ENCODE data around the gene SMIM38.

The SMIM38 gene

DNA sequence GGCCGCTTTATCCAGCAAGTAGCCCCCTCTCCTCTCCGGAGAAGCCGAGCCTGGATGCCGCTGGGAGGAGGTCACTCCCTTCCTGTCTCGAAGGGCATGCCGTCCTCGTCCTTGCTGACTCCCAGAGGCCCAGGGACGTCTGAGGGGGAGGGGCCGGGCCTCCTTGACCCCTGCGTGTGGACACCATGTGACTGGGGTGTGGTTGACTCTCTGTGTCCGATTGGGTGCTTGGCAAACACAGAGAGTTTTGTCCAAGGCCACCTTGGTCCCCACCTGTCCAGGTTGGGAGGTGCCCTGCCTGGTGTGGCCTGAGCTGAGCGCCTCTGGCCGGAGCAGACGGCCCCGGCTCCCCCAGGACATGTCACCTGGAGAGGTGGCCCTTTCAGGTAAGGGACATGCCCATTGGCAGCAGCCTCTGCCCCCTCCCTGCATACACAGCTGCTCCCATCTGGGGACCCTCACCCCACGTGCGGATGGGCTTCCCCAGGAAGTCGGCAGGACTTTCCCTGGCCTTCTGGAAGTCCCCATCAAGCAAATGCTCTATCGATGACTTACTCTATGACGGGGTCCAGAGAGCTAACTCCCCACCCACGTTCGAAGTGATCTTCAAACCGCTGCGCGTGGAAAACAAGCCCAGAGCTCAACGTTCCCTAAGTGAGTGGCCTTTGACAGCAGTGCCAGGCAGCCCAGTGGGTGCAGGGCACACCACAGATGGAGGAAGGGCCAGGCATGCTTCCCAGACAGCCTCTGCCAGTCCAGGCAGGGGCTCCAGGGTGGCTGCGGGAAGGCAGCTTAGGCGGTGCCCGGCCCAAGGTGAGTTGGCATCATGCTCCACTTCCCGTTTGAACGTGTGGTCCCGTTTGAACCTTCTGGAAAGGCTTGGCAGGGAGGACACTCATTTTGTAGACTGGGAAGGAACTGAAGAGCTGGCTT, at the start of gene SMIM38:
SMIM38 (plus strand) TSS at position 634 of the 933 bp plus-strand sequence. CDS start 1,912 bp downstream, outside the sequence.
- no peak for DNase-seq

DNA sequence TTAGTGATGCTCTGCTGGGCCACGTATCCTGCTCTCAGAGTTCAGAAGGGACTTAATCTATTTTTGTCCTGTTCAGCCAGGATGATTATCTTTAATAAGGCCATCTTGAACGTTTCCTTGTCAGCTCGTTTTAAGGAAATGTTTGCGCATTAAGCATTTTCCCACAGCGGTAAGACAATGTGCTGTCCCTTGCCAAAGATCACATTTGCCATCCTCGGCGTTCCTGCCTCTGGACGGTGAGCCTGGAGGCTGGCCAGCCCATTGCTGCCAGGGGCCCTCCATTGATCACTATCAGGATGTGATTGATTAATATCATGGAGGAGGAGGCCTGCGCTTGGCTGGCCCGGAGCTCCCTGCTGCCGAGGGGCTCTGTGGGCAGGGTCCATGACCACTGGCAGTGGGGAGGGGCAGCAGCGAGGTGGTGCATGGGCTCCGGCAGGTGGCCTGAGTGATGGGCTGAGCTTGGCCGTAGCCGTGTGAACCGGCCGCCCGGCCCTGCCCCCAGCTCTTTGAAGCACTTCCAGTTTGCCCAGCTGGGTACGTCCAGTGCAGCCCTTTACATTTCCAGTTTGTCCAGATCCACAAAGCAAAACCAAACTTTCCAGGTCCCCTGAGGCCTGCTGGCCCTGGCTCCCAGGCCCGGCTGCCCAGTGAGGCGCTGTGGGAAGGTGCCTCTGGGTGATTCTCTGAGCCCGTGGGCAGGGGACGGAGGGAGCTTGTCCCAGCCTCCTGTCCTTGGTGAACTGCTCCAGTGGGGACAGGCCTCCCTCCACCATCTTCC, 49.5 kb upstream of the SMIM38 start:
- DNase-seq: no peak

DNA sequence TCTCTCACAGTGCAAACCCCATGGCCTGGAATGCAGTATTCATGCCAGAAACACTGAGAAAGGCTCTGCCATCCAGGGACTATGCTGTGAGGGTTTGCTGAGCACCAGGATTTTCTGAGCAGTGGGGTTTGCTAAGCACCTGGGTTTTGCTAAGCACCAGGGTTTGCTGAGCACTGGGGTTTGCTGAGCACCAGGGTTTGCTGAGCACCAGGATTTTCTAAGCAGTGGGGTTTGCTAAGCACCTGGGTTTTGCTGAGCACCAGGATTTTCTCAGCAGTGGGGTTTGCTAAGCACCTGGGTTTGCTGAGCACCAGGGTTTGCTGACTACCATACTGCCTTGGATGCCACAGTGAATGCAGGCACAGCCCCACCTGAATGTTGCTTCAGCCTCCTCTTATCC, 48.3 kb upstream of the SMIM38 start:
- DNase-seq: no peak

DNA sequence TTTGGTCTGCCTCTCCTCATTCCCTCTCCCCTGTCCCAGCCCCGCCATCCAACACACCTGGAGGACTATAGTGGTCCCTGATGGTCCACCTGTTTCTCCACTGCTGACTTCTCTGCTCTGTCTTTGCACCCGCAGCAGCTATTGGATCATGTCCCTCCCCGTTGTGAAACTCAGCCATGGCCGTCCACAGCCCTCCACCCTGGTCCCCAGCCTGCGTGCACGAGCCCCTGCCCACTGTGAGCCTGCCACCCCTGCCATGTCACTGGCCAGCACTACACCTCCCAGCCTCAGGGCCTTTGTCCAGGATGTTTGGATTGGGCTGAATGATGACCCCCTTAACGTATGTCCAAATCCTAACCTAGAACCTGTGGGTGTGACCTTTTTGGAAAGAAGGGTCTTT, 47.7 kb upstream of the SMIM38 start:
- DNase-seq: no peak

DNA sequence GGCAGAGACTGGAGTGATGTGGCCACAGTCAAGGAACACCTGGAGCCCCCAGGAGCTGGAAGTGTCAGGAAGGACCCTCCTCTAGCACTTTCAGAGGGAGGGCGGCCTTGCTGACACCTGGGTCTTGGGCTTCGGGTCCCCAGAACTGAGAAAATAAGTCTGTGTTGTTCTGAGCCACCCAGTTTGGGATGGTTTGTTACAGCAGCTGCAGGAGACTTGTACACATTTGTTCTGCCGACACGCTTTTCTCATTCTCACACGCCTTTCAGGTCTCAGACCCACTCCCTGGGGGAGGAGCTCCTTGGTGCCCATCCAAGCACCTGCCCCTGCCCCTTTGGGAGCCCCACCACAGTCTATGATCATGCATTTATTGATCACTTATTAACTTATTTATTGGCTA, 47.2 kb upstream of the SMIM38 start:
- no peak for DNase-seq

DNA sequence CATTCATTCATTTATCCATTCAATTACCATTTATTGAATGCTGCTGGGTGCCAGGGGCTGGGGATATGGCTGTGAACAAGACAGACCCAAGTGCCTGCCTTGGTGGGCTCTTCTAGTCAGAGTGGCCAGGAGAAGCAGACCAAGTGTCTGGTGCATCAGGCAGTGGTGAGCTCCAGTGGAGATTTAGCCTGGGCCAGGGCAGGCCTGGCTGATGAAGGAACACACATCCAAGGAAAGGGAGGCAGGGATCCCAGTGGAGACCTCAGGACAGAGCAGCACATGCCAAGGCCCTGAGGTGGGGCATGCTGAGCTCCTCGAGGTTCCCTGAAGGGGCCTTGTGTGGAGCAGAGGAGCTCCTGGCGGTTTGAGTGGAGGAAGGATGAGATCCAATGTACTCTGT, 46.6 kb upstream of the SMIM38 start:
- no peak for DNase-seq

DNA sequence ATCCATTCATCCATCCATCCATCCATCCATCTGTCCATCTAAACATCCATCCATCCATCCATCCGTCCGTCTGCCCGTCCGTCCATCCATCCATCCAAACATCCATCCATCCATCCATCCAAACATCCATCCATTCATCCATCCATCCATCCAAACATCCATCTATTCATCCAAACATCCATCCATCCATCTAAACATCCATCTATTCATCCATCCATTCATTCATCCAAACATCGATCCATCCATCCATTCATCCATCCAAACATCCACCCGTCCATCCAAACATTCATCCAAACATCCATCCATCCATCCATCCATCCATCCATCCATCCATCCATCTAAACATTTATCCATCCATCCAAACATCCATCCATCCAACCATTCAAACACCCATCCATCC, 45.3 kb upstream of the SMIM38 start:
- no peak for DNase-seq

DNA sequence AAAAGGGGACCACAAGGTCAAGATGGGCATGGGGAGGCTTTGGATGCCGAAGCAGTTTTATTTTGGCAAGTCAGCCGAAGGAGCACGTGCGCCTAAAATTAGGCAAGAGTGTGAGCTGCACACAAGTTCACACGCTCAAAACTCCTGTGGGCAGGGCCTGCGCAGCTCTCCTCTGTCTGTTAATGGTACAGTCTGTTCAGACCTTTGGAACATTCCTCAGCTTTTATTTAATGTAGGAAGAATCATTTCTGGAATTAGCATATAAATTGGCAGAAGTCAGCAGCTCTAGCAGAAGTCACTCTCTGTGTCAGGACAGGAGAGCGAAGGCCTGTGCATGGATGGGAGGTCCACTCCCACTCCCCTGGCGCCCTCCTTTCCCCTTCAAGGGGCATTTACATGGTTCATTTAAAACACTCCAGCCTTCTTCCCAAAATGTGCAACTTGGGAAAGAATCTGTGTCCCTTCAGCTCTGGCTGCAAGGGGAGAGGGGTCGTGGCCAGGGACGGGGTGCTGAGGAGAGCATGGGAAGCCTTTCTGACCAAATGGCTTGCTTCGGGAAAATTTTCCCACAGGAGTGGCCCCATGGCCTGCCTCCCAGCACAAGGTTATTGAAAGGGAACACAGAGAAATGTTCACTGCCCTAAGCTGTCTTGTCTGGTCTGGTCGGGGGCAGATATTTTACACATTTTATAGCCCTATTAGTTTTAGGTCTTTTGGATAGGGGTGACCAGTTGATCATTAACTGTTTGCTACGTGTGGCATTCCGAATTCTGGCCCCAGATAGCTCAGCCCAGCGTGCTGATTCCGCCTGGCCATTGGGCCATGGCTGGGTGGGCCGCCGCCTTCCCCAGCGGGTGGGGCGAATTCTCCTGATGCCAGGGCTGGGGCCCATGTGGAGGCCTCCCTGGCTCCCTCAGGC, 43.9 kb upstream of the SMIM38 start:
- no peak for DNase-seq

DNA sequence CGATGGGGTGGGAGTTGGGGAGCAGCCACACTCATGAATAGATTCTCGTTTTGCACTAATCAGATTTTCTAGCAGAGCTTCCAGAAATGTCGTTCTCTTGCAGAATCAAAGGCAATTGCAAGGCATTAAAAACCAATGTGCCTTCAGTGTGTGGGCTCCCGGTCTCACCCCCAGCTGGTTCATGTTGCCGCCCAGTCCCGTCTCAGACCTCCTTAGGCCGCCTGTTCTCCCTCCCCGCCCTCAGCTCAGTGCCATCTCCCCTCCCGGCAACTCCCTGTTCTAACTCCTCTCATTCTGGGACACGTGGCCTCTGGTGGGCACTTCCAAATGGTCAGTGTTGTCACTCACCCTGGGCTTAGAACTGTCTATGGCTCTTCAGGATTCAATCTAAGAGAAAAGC, 42.5 kb upstream of the SMIM38 start:
- DNase-seq: no peak

DNA sequence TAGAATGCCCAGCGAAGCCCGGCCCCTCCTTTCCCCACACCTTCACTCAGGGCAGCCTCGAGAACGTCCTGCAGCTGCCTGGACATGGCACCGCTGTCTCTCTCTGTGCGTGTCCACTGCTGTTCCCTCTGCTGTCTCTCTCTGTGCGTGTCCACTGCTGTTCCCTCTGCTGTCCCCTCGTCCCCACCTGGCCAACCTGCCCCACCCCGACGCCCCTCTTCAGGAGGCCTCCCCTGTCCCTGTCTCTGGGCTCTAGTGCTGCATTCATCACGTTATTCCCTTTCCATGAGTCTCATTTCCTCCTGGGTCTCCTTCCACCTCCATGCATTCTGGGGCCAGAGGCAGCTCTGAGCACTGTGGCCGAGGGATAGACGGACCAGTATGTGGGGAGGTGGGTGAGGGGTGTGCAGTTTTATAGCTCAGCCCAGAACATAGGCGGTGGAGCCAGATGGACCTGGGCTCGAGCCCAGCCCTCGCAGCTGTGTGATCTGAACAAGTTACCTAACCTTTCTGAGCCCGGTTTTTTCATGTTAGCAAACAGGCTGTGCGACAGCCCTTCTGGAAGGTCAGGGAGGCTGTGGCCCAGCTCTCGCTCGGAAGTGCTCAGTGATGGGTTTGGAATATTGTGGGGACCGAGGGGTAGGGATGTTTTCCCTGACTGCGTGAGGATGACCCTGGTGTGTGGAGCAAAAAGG, 41.9 kb upstream of the SMIM38 start:
- DNase-seq: no peak

DNA sequence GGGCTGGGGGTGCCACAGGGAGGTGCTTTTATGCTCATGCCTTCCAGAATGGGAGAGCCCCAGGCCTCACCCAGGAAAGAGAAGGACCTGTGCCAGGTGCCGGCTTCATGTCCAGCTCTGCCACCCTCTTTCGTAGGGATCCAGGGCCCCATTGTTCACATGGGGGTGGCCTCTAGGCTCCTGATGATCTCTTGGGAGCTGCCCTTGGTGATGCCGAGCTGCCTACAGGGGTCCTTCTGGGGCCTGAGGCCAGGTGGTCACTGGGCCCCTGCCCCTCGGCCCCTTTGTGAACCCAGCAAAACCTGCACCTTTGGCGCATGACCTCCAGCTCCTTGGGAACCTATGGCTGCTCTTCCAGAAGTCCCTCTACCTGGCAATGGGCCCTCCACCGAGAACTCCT, 41.4 kb upstream of the SMIM38 start:
- DNase-seq: no peak

DNA sequence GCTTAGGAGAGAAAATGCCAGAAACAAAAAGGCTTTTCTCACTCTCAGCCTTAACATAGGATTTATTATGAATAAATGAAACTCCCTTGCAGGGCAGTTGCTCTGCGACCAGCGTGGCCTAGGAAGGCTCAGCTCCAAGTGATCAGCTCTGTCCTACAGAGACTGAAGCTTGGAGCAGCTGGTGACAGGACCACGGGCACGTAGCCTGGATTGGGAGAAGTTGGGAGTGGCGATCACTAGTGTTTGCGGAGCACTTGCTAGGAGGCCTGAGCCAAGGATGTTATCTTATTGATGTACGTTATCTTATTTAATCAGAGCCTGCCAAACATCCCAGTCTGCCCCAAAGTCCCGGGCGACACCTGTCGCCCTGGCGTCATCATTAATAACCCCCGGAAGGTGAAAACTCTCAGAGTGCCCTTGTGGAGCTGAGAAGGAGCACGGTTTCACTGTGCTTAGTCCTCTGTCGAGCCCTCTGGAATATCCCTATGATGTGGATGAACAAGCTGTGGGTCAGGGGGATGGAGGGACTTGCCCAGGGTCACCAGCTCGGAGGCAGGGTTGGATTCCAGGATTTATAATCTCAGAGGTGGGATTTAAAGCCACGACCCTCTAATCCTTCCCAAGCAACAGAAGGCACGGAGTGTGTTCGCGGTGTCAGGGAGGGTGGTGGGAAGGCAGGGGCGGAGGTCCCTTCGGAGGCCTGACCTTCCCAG, 40.8 kb upstream of the SMIM38 start:
- DNase-seq: no peak

DNA sequence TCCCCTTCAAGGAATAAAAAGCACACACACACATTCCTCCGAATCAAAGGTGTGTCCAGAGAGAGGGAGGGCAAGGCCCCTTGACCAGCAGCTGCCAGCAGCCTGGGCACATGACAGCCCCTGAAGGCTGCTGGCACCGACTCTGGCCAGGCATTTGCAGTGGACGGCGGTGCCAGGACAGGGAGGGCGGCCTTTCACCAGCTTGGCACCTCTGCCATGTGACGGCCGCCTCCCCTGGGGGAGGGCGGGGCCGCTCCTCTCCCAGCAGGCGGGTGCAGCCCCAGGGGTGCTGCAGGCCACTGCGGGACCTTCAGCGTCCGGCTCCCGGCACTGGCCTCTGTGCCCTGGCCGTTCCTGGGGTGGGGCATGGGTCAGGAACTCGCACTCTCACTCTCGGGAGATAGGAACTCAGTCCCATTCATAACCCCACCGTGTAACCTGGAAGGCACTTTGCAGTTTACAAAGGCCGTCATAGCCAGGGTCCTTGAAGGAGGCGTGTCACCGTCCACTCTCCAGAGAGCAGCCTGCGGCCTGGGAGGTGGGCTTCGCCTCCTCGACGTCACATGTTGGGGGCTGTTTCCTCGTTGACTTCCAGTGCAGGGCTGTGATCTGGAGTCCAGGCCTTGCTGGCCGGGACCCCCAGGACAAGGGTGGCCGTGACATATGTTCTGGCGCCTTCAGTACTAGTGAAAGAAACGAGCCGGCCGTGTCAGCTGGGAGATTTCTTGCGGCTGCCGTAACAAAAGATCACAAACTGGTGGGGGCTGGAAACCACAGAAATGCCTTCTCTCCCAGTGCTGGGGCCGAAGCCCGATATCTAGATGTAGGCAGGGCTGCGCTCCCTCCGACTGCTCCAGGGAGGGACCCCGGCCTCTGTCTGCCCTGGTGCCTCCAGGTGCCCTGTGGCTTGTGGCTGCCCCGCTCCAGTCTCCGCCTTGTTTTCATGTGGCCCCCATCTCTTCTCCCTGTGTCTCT, 39.9 kb upstream of the SMIM38 start:
- DNase-seq: no peak

DNA sequence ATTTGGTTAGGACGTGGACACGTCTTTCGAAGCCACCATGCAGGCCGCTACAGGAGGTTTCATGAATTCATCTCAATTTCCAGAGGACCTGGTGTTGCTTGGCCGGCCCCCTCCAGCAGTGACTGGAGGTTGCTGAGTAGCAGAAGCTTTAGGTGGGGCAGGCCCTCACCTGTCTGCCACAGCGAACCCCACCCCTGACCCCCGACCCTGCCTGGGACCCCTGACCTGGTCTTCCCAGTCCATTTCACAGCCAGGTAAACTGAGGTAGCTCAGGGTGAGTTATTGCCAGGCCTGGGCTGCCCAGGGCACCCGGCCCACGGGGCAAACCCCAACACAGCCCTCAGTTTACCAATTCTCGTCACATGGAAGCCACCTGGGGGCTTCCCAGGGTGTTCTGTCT, 39.1 kb upstream of the SMIM38 start:
- no peak for DNase-seq

DNA sequence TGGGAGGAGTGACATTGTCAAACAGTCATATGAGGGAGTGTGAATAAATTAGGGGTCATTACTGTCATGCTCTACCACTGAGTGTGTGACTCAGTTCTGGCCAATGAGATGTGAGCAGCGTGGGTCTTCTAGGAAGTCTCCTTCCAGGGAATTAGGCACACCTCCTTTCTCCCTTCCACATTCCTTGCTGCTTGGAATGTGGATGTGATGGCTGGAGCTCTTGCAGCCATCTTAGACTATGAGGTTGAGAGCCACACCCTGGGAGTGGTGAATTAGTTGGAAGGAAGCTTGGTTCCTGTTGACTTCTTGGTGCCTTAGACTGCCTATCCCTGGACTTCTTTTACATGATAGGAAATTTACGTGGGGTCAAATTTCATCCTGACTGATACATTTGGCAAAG, 36.5 kb upstream of the SMIM38 start:
- DNase-seq: no peak

DNA sequence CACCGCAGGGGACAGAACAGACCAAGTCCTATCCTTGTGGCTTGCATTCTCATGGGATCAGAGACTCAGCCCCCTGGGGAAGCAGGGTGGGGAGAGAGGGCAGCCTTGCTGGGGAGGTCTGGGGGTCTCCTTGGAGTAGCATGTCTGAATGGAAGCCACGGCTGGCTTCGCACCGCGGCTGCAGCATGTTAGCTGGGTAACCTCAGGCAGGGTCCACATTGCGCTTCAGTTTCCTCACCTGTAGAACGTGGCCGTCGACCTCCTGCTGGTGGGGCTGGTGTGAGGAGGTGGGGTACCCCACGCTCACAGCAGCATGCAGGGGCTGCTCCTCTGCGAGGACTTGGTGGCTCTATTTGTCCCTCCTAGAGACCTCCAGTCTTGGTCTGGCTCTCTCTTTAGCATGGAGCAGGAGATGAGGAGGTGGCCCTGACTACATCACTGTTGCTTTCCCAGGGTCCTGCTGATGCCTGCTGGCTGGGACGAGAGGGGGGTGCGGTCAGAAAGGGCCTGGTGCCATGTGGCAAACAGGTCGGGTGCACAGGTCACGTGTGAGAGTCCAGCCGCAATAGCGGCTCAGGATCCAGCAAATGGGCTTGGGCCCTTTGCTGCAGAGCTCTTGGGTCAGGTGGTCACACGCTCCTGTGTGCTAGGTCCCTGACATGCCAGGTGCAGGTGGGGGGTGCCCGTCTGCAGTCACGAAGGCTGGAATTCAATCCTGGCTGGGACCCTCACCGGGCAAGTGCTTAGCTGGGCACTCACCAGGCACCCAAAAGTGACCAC, 35.4 kb upstream of the SMIM38 start:
- DNase-seq: no peak

DNA sequence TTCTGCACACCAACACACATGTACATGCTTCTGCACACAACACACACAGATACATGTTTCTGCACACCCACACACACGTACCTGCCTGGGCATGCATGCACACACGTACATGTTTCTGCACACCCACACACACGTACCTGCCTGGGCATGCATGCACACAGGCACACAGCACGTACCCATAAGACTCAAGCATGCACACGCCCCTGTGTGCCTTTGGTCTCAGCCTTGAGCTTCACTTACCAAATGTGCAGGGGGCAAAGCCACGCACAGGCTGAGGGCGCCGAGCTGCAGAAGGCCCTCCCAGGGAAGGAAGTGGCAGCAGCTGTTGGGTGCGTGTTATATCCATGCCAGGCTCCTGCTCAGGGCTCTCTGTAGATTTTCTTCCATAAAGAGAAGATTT, 34.7 kb upstream of the SMIM38 start:
- no peak for DNase-seq

DNA sequence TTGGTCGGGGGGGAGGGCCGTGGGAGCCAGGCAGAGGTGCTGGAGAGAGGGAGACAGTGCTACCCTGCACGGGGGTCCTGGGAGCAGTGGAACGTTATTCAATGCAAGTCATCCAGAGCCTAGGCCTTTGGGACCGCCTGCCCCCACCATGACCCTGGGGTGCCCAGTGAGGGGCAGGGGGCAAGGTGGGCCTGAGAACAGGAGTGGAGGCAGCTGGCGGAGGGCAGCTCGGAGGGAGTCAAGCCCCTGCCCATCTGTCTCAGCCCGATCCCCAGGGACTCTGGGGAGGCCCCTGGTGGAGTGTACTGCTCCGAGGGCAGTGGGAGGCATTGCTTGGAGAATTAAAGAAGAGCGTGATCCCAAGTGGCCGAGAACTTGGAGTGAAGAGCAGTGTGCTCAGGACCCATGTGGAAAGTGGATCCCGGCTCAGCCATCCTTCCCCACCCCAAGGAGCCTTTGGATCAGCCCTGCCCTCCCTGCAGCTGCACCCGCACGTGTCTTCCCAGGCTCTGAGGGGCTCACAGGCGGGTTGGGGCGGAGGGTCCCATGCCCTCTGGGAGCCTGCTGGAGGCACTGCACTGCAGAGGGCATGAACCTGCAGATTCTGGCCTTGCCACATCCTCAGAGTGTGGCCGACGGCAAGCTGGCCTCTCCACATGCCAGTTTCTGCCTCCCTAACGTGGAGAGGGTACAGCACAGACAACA, 34.0 kb upstream of the SMIM38 start:
- DNase-seq: no peak

DNA sequence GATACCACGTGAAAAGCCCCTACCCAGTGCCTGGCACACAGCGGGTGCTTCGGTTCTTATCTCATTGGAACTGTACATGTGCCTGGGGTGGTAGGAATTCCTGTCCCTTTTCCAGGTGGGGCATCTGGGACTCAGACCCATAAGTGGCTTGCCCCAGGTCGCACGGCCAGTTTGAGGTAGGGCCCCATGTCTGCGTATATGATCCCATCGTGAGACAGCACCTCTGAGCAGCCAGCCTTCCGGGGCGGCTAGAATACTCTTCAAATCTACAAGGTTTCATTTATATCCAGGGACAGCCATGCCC, 33.5 kb upstream of the SMIM38 start:
- DNase-seq: no peak

Data from hematopoietic multipotent progenitor cell treated with erythropoietin and hydrocortisone succinate and interleukin-3 and kit ligand, for 8 days (in vitro differentiated cells).